Stimulated activated CD4-positive, alpha-beta T cell treated with anti-CD3 and anti-CD28 coated beads, TNF-alpha, amount 100 ng/mL, for 1 hour (primary cell): ENCODE results near the gene CSN3.
"Not testable (repeated sequence)": the region's sequence is repeated elsewhere in the genome, so short reads cannot be mapped to it uniquely, and the experiment has no call there.

Experiments
- DNase-seq, 3 donors: peaks; one replicate each; pipeline ENCODE4 v3.0.0-alpha.2; 2020; ENCODE audit warnings: low read depth in 3 of 3, low spot score in 1 of 3

CSN3 gene, protein sequence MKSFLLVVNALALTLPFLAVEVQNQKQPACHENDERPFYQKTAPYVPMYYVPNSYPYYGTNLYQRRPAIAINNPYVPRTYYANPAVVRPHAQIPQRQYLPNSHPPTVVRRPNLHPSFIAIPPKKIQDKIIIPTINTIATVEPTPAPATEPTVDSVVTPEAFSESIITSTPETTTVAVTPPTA

DNA sequence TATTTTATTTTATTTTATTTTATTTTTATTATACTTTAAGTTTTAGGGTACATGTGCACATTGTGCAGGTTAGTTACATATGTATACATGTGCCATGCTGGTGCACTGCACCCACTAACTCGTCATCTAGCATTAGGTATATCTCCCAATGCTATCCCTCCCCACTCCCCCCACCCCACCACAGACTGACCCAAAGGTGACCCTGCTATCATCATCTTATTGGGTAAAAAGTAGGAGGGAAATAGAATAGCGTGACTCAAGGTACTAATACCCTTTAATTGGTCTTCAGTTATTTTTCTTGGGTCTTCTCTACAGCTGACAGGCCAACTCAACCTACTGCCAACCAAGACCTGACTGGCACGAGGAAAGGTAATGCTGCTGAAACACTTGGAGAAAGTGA lies at the start of gene CSN3:
Gene CSN3 (plus strand): TSS at position 301 of the 400 bp plus-strand sequence. CDS start 2,223 bp downstream, outside the sequence.
- not testable (repeated sequence) for DNase-seq

- DNase-seq, result no peak
Observed at GRCh38 chr4:70192895-70193294, 49.5 kb upstream of the CSN3 start.

- no peak for DNase-seq
Observed at GRCh38 chr4:70195425-70195824, 47.0 kb upstream of the CSN3 start, which contains the start of gene ODAM. Gene ODAM, plus strand, starts transcription at chr4:70195725. Its CDS starts 819 bp downstream, at chr4:70196544.

GRCh38 chr4:70196857-70197256 lies 45.5 kb upstream of the CSN3 start:
- no peak for DNase-seq

- no peak for DNase-seq
Observed at GRCh38 chr4:70197842-70198241, 44.6 kb upstream of the CSN3 start.

- no peak for DNase-seq
Observed at GRCh38 chr4:70203601-70204000, 38.8 kb upstream of the CSN3 start.

DNA sequence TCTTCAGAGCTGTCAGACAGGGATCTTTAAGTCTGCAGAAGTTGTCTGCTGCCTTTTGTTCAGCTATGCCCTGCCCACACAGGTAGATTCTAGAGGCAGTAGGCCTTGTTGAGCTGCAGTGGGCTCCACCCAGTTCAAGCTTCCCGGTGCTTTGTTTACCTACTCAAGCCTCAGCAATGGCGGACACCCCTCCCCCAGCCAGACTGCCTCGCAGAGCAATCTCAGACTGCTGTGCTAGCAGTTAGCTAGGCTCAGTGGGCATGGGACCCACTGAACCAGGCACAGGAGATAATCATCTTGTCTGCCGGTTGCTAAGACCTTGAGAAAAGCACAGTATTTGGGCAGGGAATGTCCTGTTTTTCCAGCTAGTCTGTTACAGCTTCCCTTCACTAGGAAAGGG lies 29.6 kb upstream of the CSN3 start:
- DNase-seq, result not testable (repeated sequence)

- not testable (repeated sequence) for DNase-seq
Observed at GRCh38 chr4:70216109-70216508, 26.3 kb upstream of the CSN3 start.

GRCh38 chr4:70216550-70216949 lies 25.8 kb upstream of the CSN3 start:
- not testable (repeated sequence) for DNase-seq

DNA sequence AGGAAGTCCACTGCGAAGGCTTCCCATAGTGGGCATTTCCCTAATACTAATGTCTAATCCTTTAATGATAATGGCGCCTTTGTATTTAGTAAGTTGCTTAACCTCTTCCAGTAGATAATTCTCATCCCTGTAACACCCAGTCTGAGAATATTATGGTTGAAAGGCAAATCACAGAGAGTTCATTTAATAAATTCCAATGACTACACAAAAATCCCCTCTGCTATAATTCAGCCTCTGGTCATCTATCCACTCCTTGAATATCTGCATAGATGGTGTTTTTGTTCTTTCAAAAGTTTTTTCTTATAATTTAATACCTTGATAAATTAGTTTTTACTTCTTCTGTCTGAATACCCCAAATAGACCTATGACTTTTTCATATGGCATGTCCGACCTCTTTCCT lies 21.0 kb upstream of the CSN3 start:
- DNase-seq, result not testable (repeated sequence)

GRCh38 chr4:70221818-70222217 lies 20.6 kb upstream of the CSN3 start:
- not testable (repeated sequence) for DNase-seq

GRCh38 chr4:70225824-70226223 lies 16.6 kb upstream of the CSN3 start, which contains the start of gene FDCSP:
Gene FDCSP, plus strand, starts transcription at chr4:70226124. Its CDS starts 5,071 bp downstream, at chr4:70231195.
- no peak for DNase-seq

- no peak for DNase-seq
Observed at GRCh38 chr4:70236125-70236524, 6.3 kb upstream of the CSN3 start.

- DNase-seq, result no peak
Observed at GRCh38 chr4:70239131-70239883, 3.1 kb upstream of the CSN3 start.

DNA sequence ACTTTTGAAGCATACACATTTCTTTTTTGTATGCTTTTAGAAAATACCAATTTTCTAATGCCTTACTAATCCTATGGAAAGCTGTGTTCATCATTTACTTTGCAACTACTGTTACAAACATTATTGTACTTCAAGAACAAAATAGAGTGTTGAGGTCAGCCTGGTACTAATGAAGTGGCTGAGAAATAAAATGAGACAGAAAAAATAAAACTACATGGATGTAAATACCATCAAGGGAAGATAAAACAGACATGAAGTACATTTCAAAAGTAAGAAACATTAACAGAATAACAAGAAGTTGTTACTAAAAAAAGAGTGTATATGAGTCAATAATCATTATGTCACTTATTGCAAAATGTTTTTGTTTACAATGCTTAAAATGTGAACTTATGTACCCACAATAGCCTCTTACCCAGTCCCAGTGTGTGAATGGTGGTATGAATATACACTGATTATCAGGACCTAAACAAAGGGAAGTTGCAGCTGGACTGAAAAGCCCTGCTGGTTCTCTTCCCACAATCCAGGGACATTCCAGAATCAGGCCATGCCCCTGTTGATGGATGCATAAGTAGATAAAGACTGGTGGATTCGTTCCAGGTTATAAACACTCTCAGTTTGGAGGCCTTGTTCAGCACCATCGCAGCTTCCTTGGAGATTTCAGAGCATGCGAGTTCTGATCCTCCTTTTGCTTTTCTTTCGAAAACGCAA lies 2.4 kb upstream of the CSN3 start:
- no peak for DNase-seq

DNA sequence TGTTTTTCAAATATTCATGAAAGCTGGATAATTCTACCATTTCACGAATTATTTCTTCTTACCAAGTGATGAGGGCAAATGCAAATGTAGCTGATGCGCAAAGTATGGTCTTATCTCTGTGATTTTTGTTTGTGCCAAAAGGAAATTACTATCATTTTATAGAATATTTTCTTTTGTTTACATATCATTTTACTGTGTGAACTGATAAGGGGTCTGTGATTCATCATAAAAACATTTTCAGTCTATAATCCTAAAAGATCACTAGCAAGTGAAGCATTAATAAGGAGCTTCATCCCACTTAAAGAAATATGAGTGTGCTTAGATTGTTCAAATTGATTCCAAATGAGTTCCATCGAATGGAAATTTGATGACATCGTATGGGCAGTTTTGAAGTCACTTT lies 694 bp downstream of the CSN3 start:
- DNase-seq, result no peak

DNA sequence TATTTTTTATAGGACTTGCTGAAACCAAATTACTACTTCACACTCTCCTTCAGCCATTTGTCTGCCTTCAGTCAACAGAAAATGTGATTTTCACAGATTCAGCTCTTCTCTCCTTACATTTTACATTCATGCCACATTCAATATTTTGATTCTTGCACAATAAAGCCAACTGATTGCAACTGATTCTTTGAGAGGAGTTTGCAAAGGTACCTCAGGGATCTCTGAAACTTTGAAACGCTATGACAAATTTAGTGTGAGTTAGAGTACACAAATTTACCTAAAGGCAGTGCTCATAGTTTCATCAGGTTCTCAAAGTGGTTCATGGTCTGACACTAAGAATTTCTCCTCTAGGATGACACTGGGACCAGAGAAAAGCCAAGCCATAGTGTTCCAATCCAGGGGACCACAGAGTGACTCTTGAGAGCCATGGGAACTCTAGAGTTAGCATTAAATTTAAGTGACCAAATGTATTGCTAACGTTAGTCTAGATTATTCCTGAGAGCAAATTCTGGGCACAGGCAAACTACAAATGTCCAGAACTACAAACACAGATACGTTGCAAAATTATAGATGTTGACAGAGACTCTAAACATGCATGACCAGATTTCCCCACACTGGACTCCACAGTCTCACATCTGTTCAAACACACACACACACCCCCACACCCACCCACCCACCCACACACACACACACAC lies 9.0 kb downstream of the CSN3 start:
- DNase-seq, result no peak

GRCh38 chr4:70251945-70252277 lies 9.5 kb downstream of the CSN3 start:
- no peak for DNase-seq

DNA sequence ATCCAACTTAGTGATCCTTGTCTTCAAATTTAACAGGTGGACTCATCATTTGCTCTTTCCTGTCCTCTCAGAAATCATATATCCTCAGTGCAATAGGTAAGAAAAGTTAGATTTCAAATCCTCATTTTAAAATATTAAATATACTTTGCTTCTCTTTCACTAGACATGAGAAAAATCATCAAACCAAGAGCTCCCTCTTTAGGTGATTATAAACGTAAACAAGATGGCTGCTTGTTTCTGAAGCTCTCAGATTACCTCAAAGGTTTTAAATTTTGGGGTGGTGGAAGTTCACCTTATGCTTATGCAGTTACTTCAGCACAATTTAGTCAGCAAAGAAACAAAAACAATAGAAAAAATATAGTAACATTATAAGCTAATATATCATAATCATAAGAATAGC lies 27.3 kb downstream of the CSN3 start:
- DNase-seq, result no peak

- no peak for DNase-seq
Observed at GRCh38 chr4:70277121-70277520, 34.7 kb downstream of the CSN3 start.

GRCh38 chr4:70280567-70280966 lies 38.2 kb downstream of the CSN3 start:
- DNase-seq, result no peak
